Measurements from ENCODE around the gene WDR5. TPM values are rescaled to one million over a fixed set of nuclear protein-coding genes. Genes with fewer than 3 reads are reported as not detected.

Gene WDR5
- total RNA-seq, 1 experiment from 2014 or later = 62.5 TPM

- no peak for TF ChIP-seq E2F1 (CRISPR knock-in tag; IDR thresholded peaks at IDR 0.05)
- no peak for TF ChIP-seq MYBL2 (CRISPR knock-in tag; IDR thresholded peaks at IDR 0.05)
- no peak for TF ChIP-seq FOXP1 (CRISPR knock-in tag; IDR thresholded peaks at IDR 0.05; ENCODE audit: borderline replicate concordance)
- no peak for TF ChIP-seq IRF2 (CRISPR knock-in tag; IDR thresholded peaks at IDR 0.05; ENCODE audit: borderline replicate concordance, low read depth)
- TF ChIP-seq USF1 (CRISPR knock-in tag; IDR thresholded peaks at IDR 0.05) = no peak
- TF ChIP-seq TP53 (CRISPR knock-in tag; IDR thresholded peaks at IDR 0.05) = no peak
These were observed 4.2 kb upstream of the WDR5 start (continued) for GRCh38 chr9:134131471-134132207.

GRCh38 chr9:134132208-134132870 lies 3.5 kb upstream of the WDR5 start:
- H3K36me3 Mint-ChIP-seq = no peaks in the 10 kb centered on the region
- ATAC-seq (no peak), DNase-seq (ENCODE audit: low spot score) (no peak)
- ChIA-PET POLR2A (no interaction called here), CTCF (interaction anchor here (0.7 to 1.1 kb wide), 3 partner anchors 31 to 107 kb away, joined by 3 to 4 read pairs (median 3); partner anchors contain the start of gene BRD3OS)
- peaks cover 38% of the 10 kb centered on the region for H3K4me1 Mint-ChIP-seq
- peak overlapping the region; percentile 71 for H3K27ac Mint-ChIP-seq
- no peaks in the 10 kb centered on the region for H3K27me3 Mint-ChIP-seq (ENCODE audit: low read depth)
- no peak overlapping the region for H3K4me3 Mint-ChIP-seq
- H3K9me3 Mint-ChIP-seq = no peaks in the 10 kb centered on the region
- TF ChIP-seq OVOL2 (CRISPR knock-in tag; IDR thresholded peaks at IDR 0.05; ENCODE audit: borderline replicate concordance) = no peak
- no peak for TF ChIP-seq CDX4 (CRISPR knock-in tag; IDR thresholded peaks at IDR 0.05; ENCODE audit: borderline replicate concordance)
- TF ChIP-seq, protein P1, sequence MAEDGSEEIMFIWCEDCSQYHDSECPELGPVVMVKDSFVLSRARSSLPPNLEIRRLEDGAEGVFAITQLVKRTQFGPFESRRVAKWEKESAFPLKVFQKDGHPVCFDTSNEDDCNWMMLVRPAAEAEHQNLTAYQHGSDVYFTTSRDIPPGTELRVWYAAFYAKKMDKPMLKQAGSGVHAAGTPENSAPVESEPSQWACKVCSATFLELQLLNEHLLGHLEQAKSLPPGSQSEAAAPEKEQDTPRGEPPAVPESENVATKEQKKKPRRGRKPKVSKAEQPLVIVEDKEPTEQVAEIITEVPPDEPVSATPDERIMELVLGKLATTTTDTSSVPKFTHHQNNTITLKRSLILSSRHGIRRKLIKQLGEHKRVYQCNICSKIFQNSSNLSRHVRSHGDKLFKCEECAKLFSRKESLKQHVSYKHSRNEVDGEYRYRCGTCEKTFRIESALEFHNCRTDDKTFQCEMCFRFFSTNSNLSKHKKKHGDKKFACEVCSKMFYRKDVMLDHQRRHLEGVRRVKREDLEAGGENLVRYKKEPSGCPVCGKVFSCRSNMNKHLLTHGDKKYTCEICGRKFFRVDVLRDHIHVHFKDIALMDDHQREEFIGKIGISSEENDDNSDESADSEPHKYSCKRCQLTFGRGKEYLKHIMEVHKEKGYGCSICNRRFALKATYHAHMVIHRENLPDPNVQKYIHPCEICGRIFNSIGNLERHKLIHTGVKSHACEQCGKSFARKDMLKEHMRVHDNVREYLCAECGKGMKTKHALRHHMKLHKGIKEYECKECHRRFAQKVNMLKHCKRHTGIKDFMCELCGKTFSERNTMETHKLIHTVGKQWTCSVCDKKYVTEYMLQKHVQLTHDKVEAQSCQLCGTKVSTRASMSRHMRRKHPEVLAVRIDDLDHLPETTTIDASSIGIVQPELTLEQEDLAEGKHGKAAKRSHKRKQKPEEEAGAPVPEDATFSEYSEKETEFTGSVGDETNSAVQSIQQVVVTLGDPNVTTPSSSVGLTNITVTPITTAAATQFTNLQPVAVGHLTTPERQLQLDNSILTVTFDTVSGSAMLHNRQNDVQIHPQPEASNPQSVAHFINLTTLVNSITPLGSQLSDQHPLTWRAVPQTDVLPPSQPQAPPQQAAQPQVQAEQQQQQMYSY (CRISPR knock-in tag; IDR thresholded peaks at IDR 0.05) = no peak
- no peak for TF ChIP-seq RELA (CRISPR knock-in tag; IDR thresholded peaks at IDR 0.05; ENCODE audit: borderline replicate concordance)
- TF ChIP-seq, protein P2, sequence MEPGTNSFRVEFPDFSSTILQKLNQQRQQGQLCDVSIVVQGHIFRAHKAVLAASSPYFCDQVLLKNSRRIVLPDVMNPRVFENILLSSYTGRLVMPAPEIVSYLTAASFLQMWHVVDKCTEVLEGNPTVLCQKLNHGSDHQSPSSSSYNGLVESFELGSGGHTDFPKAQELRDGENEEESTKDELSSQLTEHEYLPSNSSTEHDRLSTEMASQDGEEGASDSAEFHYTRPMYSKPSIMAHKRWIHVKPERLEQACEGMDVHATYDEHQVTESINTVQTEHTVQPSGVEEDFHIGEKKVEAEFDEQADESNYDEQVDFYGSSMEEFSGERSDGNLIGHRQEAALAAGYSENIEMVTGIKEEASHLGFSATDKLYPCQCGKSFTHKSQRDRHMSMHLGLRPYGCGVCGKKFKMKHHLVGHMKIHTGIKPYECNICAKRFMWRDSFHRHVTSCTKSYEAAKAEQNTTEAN (CRISPR knock-in tag; IDR thresholded peaks at IDR 0.05) = no peak
- TF ChIP-seq, protein P3, sequence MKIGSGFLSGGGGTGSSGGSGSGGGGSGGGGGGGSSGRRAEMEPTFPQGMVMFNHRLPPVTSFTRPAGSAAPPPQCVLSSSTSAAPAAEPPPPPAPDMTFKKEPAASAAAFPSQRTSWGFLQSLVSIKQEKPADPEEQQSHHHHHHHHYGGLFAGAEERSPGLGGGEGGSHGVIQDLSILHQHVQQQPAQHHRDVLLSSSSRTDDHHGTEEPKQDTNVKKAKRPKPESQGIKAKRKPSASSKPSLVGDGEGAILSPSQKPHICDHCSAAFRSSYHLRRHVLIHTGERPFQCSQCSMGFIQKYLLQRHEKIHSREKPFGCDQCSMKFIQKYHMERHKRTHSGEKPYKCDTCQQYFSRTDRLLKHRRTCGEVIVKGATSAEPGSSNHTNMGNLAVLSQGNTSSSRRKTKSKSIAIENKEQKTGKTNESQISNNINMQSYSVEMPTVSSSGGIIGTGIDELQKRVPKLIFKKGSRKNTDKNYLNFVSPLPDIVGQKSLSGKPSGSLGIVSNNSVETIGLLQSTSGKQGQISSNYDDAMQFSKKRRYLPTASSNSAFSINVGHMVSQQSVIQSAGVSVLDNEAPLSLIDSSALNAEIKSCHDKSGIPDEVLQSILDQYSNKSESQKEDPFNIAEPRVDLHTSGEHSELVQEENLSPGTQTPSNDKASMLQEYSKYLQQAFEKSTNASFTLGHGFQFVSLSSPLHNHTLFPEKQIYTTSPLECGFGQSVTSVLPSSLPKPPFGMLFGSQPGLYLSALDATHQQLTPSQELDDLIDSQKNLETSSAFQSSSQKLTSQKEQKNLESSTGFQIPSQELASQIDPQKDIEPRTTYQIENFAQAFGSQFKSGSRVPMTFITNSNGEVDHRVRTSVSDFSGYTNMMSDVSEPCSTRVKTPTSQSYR (CRISPR knock-in tag; IDR thresholded peaks at IDR 0.05) = no peak
- TF ChIP-seq ZNF121 (CRISPR knock-in tag; IDR thresholded peaks at IDR 0.05) = no peak
- TF ChIP-seq, protein P4, sequence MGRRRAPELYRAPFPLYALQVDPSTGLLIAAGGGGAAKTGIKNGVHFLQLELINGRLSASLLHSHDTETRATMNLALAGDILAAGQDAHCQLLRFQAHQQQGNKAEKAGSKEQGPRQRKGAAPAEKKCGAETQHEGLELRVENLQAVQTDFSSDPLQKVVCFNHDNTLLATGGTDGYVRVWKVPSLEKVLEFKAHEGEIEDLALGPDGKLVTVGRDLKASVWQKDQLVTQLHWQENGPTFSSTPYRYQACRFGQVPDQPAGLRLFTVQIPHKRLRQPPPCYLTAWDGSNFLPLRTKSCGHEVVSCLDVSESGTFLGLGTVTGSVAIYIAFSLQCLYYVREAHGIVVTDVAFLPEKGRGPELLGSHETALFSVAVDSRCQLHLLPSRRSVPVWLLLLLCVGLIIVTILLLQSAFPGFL (CRISPR knock-in tag; IDR thresholded peaks at IDR 0.05; ENCODE audit: borderline replicate concordance) = no peak
- TF ChIP-seq, protein P5, sequence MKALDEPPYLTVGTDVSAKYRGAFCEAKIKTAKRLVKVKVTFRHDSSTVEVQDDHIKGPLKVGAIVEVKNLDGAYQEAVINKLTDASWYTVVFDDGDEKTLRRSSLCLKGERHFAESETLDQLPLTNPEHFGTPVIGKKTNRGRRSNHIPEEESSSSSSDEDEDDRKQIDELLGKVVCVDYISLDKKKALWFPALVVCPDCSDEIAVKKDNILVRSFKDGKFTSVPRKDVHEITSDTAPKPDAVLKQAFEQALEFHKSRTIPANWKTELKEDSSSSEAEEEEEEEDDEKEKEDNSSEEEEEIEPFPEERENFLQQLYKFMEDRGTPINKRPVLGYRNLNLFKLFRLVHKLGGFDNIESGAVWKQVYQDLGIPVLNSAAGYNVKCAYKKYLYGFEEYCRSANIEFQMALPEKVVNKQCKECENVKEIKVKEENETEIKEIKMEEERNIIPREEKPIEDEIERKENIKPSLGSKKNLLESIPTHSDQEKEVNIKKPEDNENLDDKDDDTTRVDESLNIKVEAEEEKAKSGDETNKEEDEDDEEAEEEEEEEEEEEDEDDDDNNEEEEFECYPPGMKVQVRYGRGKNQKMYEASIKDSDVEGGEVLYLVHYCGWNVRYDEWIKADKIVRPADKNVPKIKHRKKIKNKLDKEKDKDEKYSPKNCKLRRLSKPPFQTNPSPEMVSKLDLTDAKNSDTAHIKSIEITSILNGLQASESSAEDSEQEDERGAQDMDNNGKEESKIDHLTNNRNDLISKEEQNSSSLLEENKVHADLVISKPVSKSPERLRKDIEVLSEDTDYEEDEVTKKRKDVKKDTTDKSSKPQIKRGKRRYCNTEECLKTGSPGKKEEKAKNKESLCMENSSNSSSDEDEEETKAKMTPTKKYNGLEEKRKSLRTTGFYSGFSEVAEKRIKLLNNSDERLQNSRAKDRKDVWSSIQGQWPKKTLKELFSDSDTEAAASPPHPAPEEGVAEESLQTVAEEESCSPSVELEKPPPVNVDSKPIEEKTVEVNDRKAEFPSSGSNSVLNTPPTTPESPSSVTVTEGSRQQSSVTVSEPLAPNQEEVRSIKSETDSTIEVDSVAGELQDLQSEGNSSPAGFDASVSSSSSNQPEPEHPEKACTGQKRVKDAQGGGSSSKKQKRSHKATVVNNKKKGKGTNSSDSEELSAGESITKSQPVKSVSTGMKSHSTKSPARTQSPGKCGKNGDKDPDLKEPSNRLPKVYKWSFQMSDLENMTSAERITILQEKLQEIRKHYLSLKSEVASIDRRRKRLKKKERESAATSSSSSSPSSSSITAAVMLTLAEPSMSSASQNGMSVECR (CRISPR knock-in tag; IDR thresholded peaks at IDR 0.05; ENCODE audit: borderline replicate concordance) = no peak
- TF ChIP-seq GABPB1 (CRISPR knock-in tag; IDR thresholded peaks at IDR 0.05) = no peak
- no peak for TF ChIP-seq ZNF138 (CRISPR knock-in tag; conservative IDR thresholded peaks at IDR 0.05)
